GM18858 (cell line): ENCODE measurements around the gene PDIA2.
"Not testable (repeated sequence)": the region's sequence is repeated elsewhere in the genome, so short reads cannot be mapped to it uniquely, and the experiment has no call there.

Experiments used
- ATAC-seq: cut with Tn5 transposase; IDR thresholded peaks from one replicate; pipeline ENCODE4 v1.9.1; 2021; ENCODE audit not compliant: unreplicated experiment

PDIA2 gene

DNA sequence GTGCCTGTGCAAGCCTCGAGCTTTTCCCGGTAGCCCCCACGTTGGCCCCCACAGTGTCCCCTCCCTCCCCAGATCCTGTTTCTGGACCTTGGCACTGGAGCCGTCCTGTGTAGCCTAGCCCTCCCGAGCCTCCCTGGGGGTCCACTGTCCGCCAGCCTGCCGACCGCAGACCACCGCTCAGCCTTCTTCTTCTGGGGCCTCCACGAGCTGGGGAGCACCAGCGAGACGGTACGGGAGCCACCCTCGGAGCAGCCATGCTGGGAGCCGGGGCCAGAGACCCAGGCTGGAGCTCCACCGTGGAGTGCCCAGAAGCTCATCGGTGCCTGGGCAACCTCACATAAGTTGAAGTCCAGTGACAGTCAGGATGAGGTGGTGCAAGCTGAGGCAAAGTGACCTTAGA is 19.0 kb upstream of the PDIA2 start:
- ATAC-seq: no peak

DNA sequence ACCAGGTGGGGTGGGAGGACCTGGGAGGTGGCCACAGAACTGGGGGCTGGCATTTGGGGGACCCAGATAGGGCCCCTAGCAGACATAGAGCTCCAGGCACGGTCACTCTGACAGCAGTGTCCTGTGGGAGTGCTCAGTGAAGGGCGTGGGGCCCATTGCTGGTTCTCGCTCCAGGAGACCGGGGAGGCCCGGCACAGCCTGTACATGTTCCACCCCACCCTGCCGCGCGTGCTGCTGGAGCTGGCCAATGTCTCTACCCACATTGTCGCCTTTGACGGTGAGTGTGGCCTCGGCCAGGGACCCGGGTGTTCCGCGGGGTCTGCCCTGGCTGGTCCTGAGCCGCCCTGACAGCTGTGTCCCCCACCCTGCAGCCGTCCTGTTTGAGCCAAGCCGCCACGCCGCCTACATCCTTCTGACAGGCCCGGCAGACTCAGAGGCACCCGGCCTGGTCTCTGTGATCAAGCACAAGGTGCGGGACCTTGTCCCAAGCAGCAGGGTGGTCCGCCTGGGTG is 18.5 kb upstream of the PDIA2 start:
- no peak for ATAC-seq

DNA sequence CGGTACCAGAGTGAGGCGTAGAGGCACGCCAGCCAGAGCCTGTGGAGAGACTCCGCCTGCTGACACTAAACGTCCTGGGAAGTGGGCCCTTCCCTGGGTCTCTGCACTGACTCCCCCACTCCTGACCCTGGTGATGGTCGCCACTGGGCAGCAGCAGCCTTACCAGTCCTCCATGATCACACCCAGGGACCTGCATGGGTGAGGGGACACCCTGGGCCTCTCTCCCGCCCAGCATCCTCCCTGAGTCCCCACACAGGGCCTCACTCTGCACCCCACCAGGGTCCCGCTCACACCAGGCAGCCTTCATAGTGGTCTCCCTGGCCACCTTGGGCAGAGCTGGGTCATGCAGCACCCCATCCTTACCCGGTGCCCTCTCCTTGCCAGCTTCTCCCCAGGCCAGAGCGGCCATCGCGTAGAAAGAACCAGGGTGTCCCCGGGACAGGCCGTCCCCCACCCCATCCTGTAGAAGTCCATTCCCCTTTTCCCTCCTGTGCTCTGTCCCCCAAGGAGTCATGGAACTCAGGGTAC is 17.9 kb upstream of the PDIA2 start:
- ATAC-seq: no peak

DNA sequence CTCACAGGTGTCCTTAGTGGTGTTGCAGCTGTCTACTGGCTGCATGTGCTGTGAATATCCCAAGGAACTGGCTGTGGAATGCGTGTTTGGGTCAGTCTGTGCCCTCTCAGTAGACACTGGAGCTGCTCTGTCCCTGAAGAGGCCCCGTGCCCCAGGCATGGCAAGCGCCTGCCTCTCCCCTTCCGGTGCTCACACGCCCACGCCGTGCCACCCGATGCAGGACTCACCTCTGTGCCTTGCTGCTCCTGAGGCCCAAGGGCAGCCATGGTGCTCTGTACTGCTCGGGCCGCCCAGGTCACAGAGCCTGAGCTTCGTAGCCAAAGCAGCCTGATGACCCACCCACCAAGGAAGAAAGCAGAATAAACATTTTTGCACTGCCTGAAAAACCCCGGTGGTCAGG is 17.3 kb upstream of the PDIA2 start:
- ATAC-seq: no peak

DNA sequence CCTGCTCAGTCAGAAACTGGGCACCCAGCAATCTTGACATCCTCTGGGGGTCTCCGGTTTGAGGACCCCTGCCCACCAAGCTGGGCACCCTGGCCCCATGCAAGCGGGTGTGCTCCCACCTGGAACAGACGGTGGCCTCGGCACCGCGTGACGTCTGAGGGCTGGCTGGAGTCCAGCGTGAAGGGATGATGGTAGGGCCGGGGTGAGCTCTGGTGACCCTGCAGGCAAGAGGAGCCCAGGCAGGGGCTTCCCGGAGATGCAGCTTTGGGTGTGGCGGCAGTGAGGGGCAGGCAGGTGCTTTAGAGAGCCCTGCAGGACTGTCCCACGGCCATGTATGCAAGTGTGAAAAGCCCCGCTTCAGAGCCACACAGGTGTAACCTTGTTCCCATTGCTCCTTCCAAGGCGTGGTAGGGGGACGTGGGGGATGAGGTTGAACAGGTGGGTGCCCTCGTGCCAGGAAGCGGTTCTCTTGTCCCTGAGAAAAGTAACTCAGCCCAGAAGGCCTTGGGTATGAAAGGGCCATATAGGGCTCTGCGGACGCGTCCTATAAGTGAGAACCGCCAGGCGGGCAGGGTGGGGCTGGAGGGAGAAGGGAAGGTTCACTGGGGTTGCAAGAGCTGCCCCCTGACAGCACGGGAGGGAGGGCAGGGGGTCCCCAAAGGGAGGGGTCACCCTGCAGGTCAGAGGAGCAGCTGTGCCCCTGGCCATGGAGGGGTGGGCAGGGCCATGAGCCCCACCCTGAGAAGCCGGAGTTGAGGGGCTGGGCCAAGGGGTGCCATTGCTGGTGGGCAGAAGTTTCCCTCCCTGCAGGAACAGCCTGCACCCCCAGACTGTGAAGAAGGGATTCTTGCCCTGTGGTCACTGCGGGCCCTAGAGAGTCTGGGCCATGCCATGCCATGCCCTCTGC is 16.5 kb upstream of the PDIA2 start:
- ATAC-seq: no peak

DNA sequence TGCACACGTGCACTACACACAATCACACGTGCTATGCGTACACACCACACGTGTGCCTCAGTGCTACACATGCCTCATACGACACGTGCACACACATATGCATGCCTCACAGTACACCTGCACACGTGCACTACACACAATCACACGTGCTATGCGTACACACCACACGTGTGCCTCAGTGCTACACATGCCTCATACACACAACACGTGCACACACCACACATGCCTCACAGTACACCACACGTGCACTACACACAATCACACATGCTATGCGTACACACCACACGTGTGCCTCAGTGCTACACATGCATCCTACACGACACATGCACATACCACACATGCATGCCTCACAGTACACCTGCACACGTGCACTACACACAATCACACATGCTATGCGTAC is 15.4 kb upstream of the PDIA2 start:
- ATAC-seq: not testable (repeated sequence)

DNA sequence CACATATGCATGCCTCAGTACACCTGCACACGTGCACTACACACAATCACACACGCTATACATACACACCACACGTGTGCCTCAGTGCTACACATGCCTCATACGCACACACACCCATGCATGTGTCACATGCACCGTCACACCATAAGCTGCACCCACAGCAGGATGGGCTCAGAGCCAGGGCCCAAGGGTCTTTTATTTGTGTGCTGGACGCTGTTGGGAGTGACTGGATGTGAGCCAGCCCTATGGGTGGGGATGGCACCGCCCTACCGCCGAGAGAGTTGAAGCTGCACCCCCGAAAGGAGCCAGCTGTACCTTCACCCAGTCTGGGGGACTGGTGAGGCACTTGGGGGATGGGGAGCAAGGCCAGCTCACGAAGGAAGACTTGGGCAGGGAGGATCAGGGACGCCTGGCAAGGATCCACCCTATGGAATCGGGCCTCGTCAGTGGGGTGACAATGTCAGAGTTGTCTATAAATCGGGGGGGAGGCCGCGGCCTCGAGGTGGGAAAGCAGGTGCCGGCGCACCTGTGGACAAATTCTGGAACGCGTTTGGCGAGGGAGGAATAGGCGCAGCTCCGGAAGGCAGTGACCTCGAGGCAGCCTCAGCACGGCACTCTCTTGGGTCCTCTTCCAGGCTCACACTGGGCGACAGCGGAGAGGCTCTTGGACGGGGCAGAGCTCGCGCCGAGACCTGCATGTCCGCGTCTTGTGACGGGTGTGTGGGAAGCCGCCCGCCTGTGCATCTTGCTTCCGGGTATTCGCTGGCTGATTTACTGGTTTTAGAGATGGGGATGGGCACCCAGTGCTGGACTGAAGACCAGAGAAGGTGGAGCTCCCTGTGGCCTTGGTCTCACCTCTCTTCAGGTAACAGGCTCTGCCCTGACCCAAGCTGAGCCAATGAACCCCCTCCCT is 14.6 kb upstream of the PDIA2 start:
- no peak for ATAC-seq

DNA sequence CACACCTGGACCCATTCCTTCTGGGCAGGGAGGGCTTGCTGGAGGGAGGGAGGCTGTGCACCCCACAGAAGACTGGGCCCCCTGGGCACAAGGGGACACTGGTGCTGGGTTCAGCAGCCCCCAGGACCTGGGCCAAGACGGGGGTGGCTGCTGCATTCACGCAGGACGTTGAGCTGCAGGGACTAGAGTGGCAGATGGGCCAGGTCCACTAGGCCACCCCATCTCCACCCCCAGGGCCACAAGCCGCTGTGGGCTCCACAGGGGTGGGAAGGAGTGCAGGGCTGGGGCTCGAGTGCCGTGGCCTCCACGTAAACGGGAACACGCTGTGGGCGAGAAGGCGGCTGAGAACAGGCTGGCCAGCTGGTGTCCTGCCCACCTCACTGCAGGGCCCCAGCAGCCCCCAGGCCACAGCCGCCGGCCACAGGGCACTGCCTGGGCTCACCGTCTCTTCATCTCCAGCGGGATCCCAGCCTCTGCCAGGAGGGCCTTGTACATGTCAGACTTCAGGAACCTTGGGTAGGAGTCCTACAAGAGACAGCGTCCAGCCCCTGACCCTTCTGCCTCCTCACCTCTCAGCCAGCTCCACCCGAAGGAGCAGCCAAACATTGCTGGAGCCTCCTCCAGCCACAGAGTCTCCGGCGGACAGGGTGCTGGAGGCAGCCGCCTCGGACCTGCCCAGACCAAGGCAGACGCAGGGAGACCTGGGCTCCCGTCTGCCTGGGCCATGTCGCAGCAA is 13.7 kb upstream of the PDIA2 start:
- ATAC-seq: no peak

DNA sequence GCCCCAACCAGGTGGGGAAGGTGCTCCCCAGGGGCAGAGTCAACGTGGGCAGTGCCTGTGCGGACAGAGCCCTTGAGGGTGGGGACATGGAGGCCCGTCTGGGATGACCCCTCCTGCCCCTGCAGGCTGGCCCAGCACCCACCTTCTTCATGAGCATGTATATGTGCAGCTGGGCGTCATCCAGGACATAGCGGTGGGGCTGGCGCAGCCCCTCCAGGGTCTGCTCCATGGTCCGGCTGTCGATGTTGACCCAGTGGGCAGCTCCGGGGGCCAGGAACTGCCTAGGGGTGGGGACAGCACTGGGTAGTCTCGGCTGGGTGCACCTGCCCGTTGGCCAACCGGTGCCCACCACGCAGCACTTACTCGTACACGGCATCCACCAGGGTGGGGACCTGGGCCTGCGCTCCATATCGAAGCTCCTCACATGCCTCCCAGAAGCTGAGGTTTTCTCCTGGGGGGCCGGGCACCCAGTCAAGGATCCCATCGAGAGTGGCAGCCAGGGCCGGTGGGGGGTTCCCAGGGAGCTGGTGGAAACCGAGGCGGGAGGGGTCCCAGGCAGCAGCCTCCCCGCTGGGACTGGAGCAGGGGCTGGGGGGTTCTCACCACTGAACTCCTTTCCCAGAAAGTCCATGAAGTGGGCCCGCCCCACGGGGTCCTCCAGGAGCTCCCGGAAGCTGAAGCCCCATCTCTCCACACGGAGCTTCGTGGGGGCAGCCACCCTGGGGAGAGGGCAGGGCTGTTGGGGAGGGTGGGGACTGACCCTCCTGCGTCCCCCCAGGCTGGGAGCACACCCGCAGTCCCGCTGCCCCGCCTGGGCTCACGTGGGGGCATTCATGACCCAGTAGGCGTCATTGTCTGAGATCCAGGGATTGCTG is 12.3 kb upstream of the PDIA2 start:
- no peak for ATAC-seq

DNA sequence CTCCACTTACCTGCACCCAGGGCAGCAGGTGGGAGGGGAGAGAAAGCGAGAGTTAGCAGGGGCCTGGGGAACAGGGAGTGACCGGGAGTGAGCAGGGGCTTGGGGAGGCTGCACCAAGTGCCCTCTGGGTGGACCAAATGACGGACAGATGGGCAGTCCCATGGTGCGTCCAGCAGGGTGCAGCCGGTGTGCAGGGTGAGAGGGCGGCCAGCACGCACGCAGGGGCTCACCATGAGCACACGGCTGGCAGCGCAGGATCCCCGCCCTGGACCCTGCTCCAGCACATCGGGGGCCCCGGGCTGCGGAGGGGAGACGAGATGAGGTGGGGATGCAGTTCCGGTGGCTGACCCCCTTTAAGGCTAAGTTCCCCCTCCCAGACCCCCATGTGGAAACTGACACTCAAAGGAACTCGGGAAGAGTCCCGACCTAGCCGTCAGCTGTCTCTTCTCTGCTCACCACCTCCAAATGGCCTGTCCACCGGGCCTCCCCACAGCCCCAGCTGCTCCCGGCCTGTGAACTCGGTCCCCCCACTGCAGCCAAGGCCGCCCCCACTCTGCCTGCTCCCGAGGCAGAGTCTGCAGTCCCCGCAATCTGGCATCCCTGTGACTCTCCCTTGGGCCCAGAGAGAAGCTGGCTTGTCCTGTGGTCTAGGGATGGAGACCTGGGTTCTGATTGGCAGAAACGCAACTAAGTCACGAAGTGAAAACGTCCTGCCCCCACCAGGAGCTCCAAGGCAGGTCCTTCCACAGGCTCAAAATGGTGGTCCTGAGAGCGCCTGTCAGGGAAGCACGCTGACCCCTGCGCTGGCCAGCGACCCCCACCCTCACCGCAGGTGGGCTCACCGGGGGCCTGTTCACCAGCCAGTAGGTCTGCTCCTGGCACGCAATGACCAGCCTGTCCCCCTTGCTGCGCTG is 10.1 kb upstream of the PDIA2 start:
- no peak for ATAC-seq

DNA sequence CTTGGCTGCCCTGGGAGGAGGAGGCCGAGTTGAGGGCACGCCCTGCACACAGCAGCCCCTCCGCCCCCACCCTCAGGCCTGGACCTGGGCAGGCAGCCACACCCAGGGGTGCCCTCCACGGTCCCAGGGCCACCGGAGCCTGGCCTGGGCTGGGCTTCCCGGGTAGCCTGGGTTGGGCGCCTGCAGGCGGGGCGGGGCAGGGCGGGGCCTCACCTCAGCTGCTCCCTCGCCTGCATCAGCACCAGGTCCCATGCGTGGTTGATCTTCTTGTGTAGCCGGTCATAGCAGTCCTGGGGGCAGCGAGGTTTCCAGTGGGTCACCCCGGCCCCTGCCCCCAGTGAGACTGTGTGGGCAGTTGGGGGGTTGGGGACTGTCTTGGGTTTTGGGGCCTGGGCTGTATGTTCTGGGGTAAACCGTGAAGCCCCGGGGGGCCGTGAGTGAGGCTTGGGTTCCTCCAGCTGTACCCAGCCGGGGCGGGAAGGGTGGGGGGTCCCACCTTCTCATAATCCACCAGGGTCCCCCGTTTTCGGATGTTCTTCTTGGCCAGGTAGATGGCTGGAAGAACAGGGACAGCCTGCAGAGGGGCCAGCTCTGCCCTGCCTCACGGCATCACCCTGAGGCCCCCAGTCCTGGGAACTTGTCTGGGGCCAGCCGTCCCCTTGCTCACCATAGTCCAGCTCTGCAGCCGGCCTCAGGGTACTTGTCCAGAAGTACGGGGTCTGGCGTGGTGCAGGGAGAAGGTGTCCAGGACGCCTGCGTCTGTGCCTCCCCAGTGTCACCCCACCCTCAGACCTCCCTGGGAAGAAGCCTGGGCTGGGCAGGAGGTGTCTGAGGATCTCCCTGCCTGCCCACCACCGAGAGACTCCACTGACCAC is 9.2 kb upstream of the PDIA2 start:
- no peak for ATAC-seq

DNA sequence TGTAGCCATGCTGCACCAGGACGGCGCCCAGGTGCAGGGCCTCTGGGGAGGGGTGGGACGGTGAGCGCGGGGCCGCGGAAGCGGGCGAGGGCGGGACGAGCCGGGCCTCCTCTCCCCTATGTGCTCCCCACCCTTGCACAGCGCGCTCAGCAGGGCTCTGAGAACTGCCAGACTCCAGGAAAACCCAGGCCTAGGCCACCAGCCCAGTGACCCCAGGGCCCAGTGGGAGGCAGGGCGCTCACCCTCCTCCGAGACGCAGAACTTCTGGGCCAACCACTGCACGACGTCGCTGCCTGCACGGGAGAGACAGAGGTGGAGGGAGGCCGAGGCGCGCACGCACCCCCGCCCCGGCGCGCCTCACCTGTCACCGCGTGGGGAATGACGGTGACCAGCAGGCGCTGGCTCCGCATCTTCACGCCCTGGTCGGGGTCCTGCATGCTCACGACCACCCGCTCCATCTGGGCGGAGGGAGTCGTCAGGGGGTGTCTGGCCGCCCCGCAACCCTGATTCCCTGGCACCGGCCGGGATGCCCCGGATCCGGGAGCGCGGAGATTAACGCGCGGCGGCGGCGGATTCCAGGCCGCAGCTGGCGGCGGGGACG is 7.8 kb upstream of the PDIA2 start:
- ATAC-seq: no peak

DNA sequence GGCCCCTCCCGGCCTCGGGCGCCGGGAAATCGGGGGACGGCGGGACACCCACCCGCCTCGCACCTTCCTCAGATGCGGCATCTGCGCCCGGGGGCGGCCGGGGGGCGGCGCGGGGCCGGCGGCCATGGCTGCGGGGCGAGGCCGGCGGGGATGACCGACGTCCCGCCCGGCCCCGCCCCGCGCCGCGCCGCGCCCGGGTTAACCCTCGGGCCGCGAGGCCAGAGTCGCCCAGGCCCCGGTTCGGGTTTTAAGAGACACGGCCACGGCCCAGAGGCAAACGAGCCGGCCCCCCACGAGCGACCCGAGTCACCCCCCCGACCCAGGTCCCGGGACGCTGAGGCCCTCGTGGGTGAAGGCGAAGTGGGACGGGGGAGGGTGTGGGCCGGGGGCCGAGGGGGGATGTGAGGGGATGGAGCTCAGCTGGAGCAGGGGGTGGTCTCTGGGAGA is 7.2 kb upstream of the PDIA2 start, which contains the start of gene RGS11:
Gene RGS11 (minus strand): TSS at position 159 of the 447 bp plus-strand sequence. CDS start 33 bp downstream, at position 126.
- ATAC-seq: no peak

DNA sequence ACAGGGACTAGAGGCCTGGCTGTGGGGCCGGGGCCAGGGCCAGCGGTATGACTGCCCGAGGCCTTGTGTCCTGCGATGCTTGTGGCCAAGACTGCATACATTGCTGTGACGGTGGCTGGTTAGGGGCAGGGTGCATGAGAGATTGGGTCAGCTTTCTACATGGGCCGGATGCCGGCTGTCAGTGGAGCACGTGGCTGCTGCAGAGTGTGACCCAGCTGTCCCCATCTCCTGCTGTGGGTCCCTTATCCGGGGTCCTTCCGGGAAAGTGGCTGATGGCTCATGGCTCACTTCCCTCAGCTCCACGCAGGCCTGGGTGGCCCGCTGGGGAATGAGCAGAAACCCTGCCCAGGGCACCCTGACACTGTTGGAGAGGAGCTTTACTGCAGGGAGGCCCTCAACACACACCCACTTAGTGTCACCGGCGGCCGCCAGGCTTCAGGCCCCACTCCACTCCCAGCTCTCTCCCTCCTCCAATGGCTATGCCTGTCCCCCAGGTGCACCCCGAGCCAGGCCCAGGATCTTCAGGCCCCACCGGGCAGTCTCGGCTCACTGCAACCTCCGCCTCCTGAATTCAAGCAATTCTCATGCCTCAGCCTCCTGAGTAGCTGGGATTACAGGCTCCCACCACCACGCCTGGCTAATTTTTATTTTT is 6.4 kb upstream of the PDIA2 start:
- ATAC-seq: no peak

DNA sequence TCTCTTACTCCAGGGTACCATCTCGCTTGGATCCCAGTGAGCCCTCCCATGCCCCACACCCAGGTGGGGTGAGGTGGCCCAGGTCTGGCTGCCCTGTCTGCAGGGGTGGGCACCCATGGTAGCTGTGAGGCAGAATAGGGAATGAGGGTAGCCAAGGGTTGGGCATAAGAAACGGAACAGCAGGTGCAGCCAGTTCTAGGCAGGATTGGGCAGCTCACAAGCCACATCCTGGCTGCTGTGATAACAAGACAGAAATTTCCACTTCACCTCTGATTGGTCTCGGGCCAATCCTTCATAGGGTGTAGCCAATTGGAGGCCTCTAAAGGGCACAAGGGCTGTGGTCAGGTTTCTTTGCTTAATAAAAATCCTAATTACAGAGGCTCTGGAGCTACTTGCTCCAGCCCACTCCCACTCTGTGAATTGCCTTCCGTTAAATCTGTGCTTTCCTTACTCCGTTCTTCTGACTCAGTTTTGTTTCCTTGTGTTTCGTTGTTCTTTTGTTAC is 4.0 kb upstream of the PDIA2 start:
- no peak for ATAC-seq

DNA sequence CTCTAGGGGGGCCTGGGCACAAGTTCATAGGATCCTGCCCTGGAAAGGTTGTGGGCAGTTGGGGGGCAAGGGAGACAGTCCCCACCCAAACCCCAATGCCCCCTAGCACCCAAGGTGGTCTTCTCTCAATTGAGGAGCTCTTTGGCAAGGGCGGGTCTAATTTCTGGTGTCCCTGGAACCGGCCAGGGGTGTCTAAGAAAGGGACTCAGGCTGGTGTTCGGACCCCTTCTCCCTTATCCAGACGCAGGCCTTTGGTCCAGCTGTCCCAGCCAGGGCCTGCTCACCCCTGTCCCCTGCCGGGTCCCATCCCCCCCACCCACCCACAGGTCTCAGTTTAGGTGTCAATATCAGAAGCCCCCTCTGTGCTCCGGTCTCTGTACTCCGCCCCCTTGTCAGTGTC is 3.4 kb upstream of the PDIA2 start:
- ATAC-seq: no peak
